Muscle of leg (tissue), 11 donors: ENCODE data around the gene MBNL2. TPM values are rescaled to one million over a fixed set of nuclear protein-coding genes. Genes with fewer than 3 reads are reported as not detected.
A peak's percentile ranks its signal among the peaks of the same experiment; 100 is the strongest.

Source experiments
- DNase-seq: peaks from one replicate; pipeline ENCODE4 v3.0.0; 2013
- H3K27ac ChIP-seq: one replicate; pipeline ENCODE4 v1.5.1; 2013; ENCODE audit warnings: mild to moderate bottlenecking, low read length, control low read depth
- H3K27me3 ChIP-seq: one replicate; pipeline ENCODE4 v1.6.1; 2013; ENCODE audit warnings: low read length; ENCODE audit not compliant: control insufficient read depth, insufficient read depth
- H3K36me3 ChIP-seq: one replicate; pipeline ENCODE4 v1.6.1; 2013; ENCODE audit warnings: low read length; ENCODE audit not compliant: control insufficient read depth, insufficient read depth
- H3K4me1 ChIP-seq: one replicate; pipeline ENCODE4 v1.6.1; 2013; ENCODE audit warnings: low read length; ENCODE audit not compliant: control insufficient read depth, insufficient read depth
- H3K4me3 ChIP-seq: one replicate; pipeline ENCODE4 v1.5.1; 2013; ENCODE audit warnings: low read length, control low read depth
- H3K9me3 ChIP-seq: replicated peaks from 2 replicates; pipeline ENCODE4 v1.6.1; 2013; ENCODE audit warnings: low read depth, low read length; ENCODE audit not compliant: control insufficient read depth
- WGBS: methylation state at CpG from one replicate; pipeline ENCODE4 v1.1.5; 2013; ENCODE audit warnings: missing lambda C conversion rate; ENCODE audit not compliant: insufficient coverage; 5-methylcytosine and 5-hydroxymethylcytosine counted together
- polyA plus RNA-seq, 8 donors: library from polyadenylated mRNA; unstranded; fragments of 120-200 nt; gene quantifications; one replicate each; pipeline versions ENCODE4 v1.2.1 to v1.2.3, GENCODE V29; 2013; ENCODE audit warnings: inconsistent platforms in 1 of 8, low replicate concordance in 1 of 8; ENCODE audit not compliant: insufficient read length in 8 of 8, insufficient read depth in 1 of 8
- total RNA-seq: library from RNA; stranded (reverse); fragments of 120-200 nt; gene quantifications from one replicate; pipeline ENCODE4 v1.2.4, GENCODE V29; 2013

MBNL2 gene
- total and polyA plus RNA-seq, 9 donors = 20.1 to 37.0 (median 26.8) TPM

GRCh38 chr13:97257800-97258799, 36.0 kb downstream of the MBNL2 start:
- Histone ChIP-seq H3K4me1 (peaks cover 24% of the 10 kb centered on the region), H3K4me3 (no peak overlapping the region), H3K9me3 (no peaks in the 10 kb centered on the region), H3K36me3 (no peaks in the 10 kb centered on the region), H3K27ac (peak overlapping the region; percentile 31), H3K27me3 (no peaks in the 10 kb centered on the region)
- DNase-seq = peak; percentile 30
- 79% methylated on average over 7 of the region's 13 CpGs for WGBS

GRCh38 chr13:97258801-97259200, 36.7 kb downstream of the MBNL2 start:
- peak overlapping the region; percentile 7 for H3K27ac ChIP-seq
- no peak for DNase-seq
- no peaks in the 10 kb centered on the region for H3K27me3 ChIP-seq
- WGBS = 29% methylated on average over 1 of the region's 2 CpGs
- no peak overlapping the region for H3K4me3 ChIP-seq
- peaks cover 3% of the 10 kb centered on the region for H3K36me3 ChIP-seq
- peaks cover 24% of the 10 kb centered on the region for H3K4me1 ChIP-seq
- H3K9me3 ChIP-seq = no peaks in the 10 kb centered on the region

GRCh38 chr13:97259410-97259797, 37.3 kb downstream of the MBNL2 start:
- DNase-seq = no peak
- peaks cover 24% of the 10 kb centered on the region for H3K4me1 ChIP-seq
- no peaks in the 10 kb centered on the region for H3K27me3 ChIP-seq
- H3K4me3 ChIP-seq = no peak overlapping the region
- 81% methylated on average over 4 of the region's 6 CpGs for WGBS
- H3K36me3 ChIP-seq = peaks cover 3% of the 10 kb centered on the region
- H3K9me3 ChIP-seq = no peaks in the 10 kb centered on the region
- H3K27ac ChIP-seq = no peak overlapping the region

- H3K9me3 ChIP-seq = no peaks in the 10 kb centered on the region
- DNase-seq = no peak
- H3K27ac ChIP-seq = no peak overlapping the region
- 66% methylated on average over 8 of the region's 12 CpGs for WGBS
- peaks cover 24% of the 10 kb centered on the region for H3K4me1 ChIP-seq
- peaks cover 3% of the 10 kb centered on the region for H3K36me3 ChIP-seq
- H3K27me3 ChIP-seq = no peaks in the 10 kb centered on the region
- H3K4me3 ChIP-seq = no peak overlapping the region
Observed at GRCh38 chr13:97259798-97260714, 37.9 kb downstream of the MBNL2 start.

GRCh38 chr13:97261254-97262005, 39.3 kb downstream of the MBNL2 start:
- peaks cover 29% of the 10 kb centered on the region for H3K4me1 ChIP-seq
- WGBS = 68% methylated on average over 5 of the region's 9 CpGs
- DNase-seq = no peak
- H3K4me3 ChIP-seq = no peak overlapping the region
- H3K9me3 ChIP-seq = no peaks in the 10 kb centered on the region
- peaks cover 3% of the 10 kb centered on the region for H3K36me3 ChIP-seq
- H3K27ac ChIP-seq = no peak overlapping the region
- H3K27me3 ChIP-seq = no peaks in the 10 kb centered on the region

GRCh38 chr13:97262058-97262457, 39.9 kb downstream of the MBNL2 start:
- H3K27ac ChIP-seq = no peak overlapping the region
- H3K9me3 ChIP-seq = no peaks in the 10 kb centered on the region
- peaks cover 33% of the 10 kb centered on the region for H3K4me1 ChIP-seq
- peaks cover 3% of the 10 kb centered on the region for H3K36me3 ChIP-seq
- H3K4me3 ChIP-seq = no peak overlapping the region
- DNase-seq = no peak
- H3K27me3 ChIP-seq = no peaks in the 10 kb centered on the region
- WGBS = 76% methylated on average over 7 of the region's 8 CpGs

GRCh38 chr13:97263160-97263559, 41.0 kb downstream of the MBNL2 start:
- H3K27ac ChIP-seq = no peak overlapping the region
- H3K9me3 ChIP-seq = no peaks in the 10 kb centered on the region
- H3K4me1 ChIP-seq = peaks cover 41% of the 10 kb centered on the region
- peaks cover 7% of the 10 kb centered on the region for H3K36me3 ChIP-seq
- H3K4me3 ChIP-seq = no peak overlapping the region
- no peak for DNase-seq
- no peaks in the 10 kb centered on the region for H3K27me3 ChIP-seq
- 93% methylated on average over 1 of the region's 1 CpG for WGBS

GRCh38 chr13:97264663-97265062, 42.5 kb downstream of the MBNL2 start:
- DNase-seq = no peak
- no peaks in the 10 kb centered on the region for H3K9me3 ChIP-seq
- H3K27ac ChIP-seq = no peak overlapping the region
- 79% methylated on average over 2 of the region's 3 CpGs for WGBS
- H3K27me3 ChIP-seq = no peaks in the 10 kb centered on the region
- peaks cover 41% of the 10 kb centered on the region for H3K4me1 ChIP-seq
- H3K4me3 ChIP-seq = no peak overlapping the region
- H3K36me3 ChIP-seq = peaks cover 9% of the 10 kb centered on the region

- peaks cover 29% of the 10 kb centered on the region for H3K4me1 ChIP-seq
- no peaks in the 10 kb centered on the region for H3K9me3 ChIP-seq
- peaks cover 9% of the 10 kb centered on the region for H3K36me3 ChIP-seq
- no peak for DNase-seq
- H3K4me3 ChIP-seq = no peak overlapping the region
- peak overlapping the region; percentile 16 for H3K27ac ChIP-seq
- no peaks in the 10 kb centered on the region for H3K27me3 ChIP-seq
- WGBS = 74% methylated on average over 3 of the region's 8 CpGs
Observed at GRCh38 chr13:97266332-97266731, 44.2 kb downstream of the MBNL2 start.
